ENCODE data around the gene HCRTR1. TPM values are rescaled to one million over a fixed set of nuclear protein-coding genes. Genes with fewer than 3 reads are reported as not detected.

HCRTR1 gene
- total RNA-seq, 2 donors from 2014 or later = not detected

- ATAC-seq (ENCODE audit: insufficient number of reproducible peaks, low FRiP score, low read depth) (no peak), DNase-seq (ENCODE audit: low spot score) (no peak)
- Histone ChIP-seq H3K4me3 (no peak overlapping the region), H3K36me3 (no peaks in the 10 kb centered on the region), H3K9me3 (no peaks in the 10 kb centered on the region), H3K4me1 (ENCODE audit: control insufficient read depth in 1 of 2, low read depth in 2 of 2) (peaks cover 6 to 42% of the 10 kb centered on the region in 2 donors), H3K27ac (no peak overlapping the region), H3K27me3 (replicated peaks; ENCODE audit: insufficient read depth) (no peaks in the 10 kb centered on the region)
- TF ChIP-seq, protein P1, sequence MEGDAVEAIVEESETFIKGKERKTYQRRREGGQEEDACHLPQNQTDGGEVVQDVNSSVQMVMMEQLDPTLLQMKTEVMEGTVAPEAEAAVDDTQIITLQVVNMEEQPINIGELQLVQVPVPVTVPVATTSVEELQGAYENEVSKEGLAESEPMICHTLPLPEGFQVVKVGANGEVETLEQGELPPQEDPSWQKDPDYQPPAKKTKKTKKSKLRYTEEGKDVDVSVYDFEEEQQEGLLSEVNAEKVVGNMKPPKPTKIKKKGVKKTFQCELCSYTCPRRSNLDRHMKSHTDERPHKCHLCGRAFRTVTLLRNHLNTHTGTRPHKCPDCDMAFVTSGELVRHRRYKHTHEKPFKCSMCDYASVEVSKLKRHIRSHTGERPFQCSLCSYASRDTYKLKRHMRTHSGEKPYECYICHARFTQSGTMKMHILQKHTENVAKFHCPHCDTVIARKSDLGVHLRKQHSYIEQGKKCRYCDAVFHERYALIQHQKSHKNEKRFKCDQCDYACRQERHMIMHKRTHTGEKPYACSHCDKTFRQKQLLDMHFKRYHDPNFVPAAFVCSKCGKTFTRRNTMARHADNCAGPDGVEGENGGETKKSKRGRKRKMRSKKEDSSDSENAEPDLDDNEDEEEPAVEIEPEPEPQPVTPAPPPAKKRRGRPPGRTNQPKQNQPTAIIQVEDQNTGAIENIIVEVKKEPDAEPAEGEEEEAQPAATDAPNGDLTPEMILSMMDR (IDR thresholded peaks at IDR 0.05) = no peak
Observed at GRCh38 chr1:31620631-31621497, 3.4 kb downstream of the HCRTR1 start.

- H3K4me3 ChIP-seq = no peak overlapping the region
- DNase-seq (ENCODE audit: low spot score) = no peak
- TF ChIP-seq, protein P1 (IDR thresholded peaks at IDR 0.05) = no peak
- H3K27me3 ChIP-seq (replicated peaks; ENCODE audit: insufficient read depth) = no peaks in the 10 kb centered on the region
- H3K36me3 ChIP-seq = no peaks in the 10 kb centered on the region
- no peak overlapping the region for H3K27ac ChIP-seq
- ATAC-seq (ENCODE audit: insufficient number of reproducible peaks, low FRiP score, low read depth) = no peak
- peaks cover 12 to 48% of the 10 kb centered on the region in 2 donors for H3K4me1 ChIP-seq (ENCODE audit: control insufficient read depth in 1 of 2, low read depth in 2 of 2)
- H3K9me3 ChIP-seq = no peaks in the 10 kb centered on the region
Observed at GRCh38 chr1:31621498-31621820, 4.0 kb downstream of the HCRTR1 start.

- Histone ChIP-seq H3K27ac (peak overlapping the region in 1 of 2 donors; percentile 35), H3K27me3 (replicated peaks; ENCODE audit: insufficient read depth) (no peaks in the 10 kb centered on the region), H3K36me3 (no peaks in the 10 kb centered on the region), H3K4me3 (no peak overlapping the region), H3K4me1 (ENCODE audit: control insufficient read depth in 1 of 2, low read depth in 2 of 2) (peaks cover 18 to 54% of the 10 kb centered on the region in 2 donors), H3K9me3 (no peaks in the 10 kb centered on the region)
- DNase-seq (ENCODE audit: low spot score) (no peak), ATAC-seq (ENCODE audit: insufficient number of reproducible peaks, low FRiP score, low read depth) (no peak)
- TF ChIP-seq, protein P1 (IDR thresholded peaks at IDR 0.05) = no peak
Observed at GRCh38 chr1:31621847-31622730, 4.6 kb downstream of the HCRTR1 start.

- H3K4me3 ChIP-seq = no peak overlapping the region
- TF ChIP-seq, protein P1 (IDR thresholded peaks at IDR 0.05) = no peak
- ATAC-seq (ENCODE audit: insufficient number of reproducible peaks, low FRiP score, low read depth) (no peak), DNase-seq (ENCODE audit: low spot score) (no peak)
- no peaks in the 10 kb centered on the region for H3K9me3 ChIP-seq
- H3K4me1 ChIP-seq (ENCODE audit: control insufficient read depth in 1 of 2, low read depth in 2 of 2) = peaks cover 23 to 53% of the 10 kb centered on the region in 2 donors
- H3K27ac ChIP-seq = no peak overlapping the region
- H3K27me3 ChIP-seq (replicated peaks; ENCODE audit: insufficient read depth) = no peaks in the 10 kb centered on the region
- no peaks in the 10 kb centered on the region for H3K36me3 ChIP-seq
Observed at GRCh38 chr1:31623365-31623764, 5.9 kb downstream of the HCRTR1 start.

- Histone ChIP-seq H3K27ac (no peak overlapping the region), H3K9me3 (no peaks in the 10 kb centered on the region), H3K4me1 (ENCODE audit: control insufficient read depth in 1 of 2, low read depth in 2 of 2) (peaks cover 29 to 59% of the 10 kb centered on the region in 2 donors), H3K36me3 (peaks cover under 1% of the 10 kb centered on the region), H3K4me3 (no peak overlapping the region), H3K27me3 (replicated peaks; ENCODE audit: insufficient read depth) (no peaks in the 10 kb centered on the region)
- no peak for ATAC-seq (ENCODE audit: insufficient number of reproducible peaks, low FRiP score, low read depth)
- DNase-seq (ENCODE audit: low spot score) = no peak
- TF ChIP-seq, protein P1 (IDR thresholded peaks at IDR 0.05) = no peak
Observed at GRCh38 chr1:31624309-31624708, 6.8 kb downstream of the HCRTR1 start.
